Epithelial cell of prostate (primary cell): ENCODE data around the gene TRAPPC2L.
"Not testable (repeated sequence)": the region's sequence is repeated elsewhere in the genome, so short reads cannot be mapped to it uniquely, and the experiment has no call there.

Experiments
- DNase-seq: peaks from one replicate; pipeline ENCODE4 v3.0.0-alpha.2; 2011; ENCODE audit warnings: low read depth, low spot score
- H3K27ac ChIP-seq: fragments of 450-650 bp; 2 replicates; pipeline ENCODE4 v1.5.1; 2017; ENCODE audit warnings: mild to moderate bottlenecking

TRAPPC2L gene

GRCh38 chr16:88817785-88818574 is 38.9 kb upstream of the TRAPPC2L start:
- DNase-seq, result no peak
- no peak overlapping the region for H3K27ac ChIP-seq

GRCh38 chr16:88818575-88818874 is 38.4 kb upstream of the TRAPPC2L start:
- DNase-seq, result no peak
- H3K27ac ChIP-seq, result no peak overlapping the region

GRCh38 chr16:88819126-88819525 is 37.8 kb upstream of the TRAPPC2L start:
- no peak overlapping the region for H3K27ac ChIP-seq
- DNase-seq, result no peak

- DNase-seq, result no peak
- H3K27ac ChIP-seq, result no peak overlapping the region
These were observed 36.4 kb upstream of the TRAPPC2L start for GRCh38 chr16:88820385-88821025.

GRCh38 chr16:88821168-88821850 is 35.6 kb upstream of the TRAPPC2L start:
- DNase-seq, result no peak
- H3K27ac ChIP-seq, result no peak overlapping the region

- no peak overlapping the region for H3K27ac ChIP-seq
- DNase-seq, result no peak
These were observed 34.5 kb upstream of the TRAPPC2L start for GRCh38 chr16:88822281-88823040.

GRCh38 chr16:88823646-88824045 is 33.3 kb upstream of the TRAPPC2L start:
- not testable (repeated sequence) for DNase-seq, H3K27ac ChIP-seq

GRCh38 chr16:88824256-88825077 is 32.5 kb upstream of the TRAPPC2L start:
- DNase-seq, result no peak
- no peak overlapping the region for H3K27ac ChIP-seq

- H3K27ac ChIP-seq, result no peak overlapping the region
- no peak for DNase-seq
These were observed 31.8 kb upstream of the TRAPPC2L start for GRCh38 chr16:88825146-88825545.

- H3K27ac ChIP-seq, result no peak overlapping the region
- DNase-seq, result no peak
These were observed 30.7 kb upstream of the TRAPPC2L start for GRCh38 chr16:88826070-88826840.

- DNase-seq, result no peak
- H3K27ac ChIP-seq, result no peak overlapping the region
These were observed 29.2 kb upstream of the TRAPPC2L start for GRCh38 chr16:88827727-88828126.

GRCh38 chr16:88828711-88829110 is 28.2 kb upstream of the TRAPPC2L start:
- DNase-seq, result no peak

GRCh38 chr16:88830258-88830657 is 26.7 kb upstream of the TRAPPC2L start:
- no peak overlapping the region for H3K27ac ChIP-seq
- no peak for DNase-seq

More at GRCh38 chr16:88828711-88829110, 28.2 kb upstream of the TRAPPC2L start:
- H3K27ac ChIP-seq, result no peak overlapping the region

GRCh38 chr16:88830783-88831182 is 26.1 kb upstream of the TRAPPC2L start:
- DNase-seq, result no peak
- H3K27ac ChIP-seq, result no peak overlapping the region

GRCh38 chr16:88831838-88832237 is 25.1 kb upstream of the TRAPPC2L start:
- no peak overlapping the region for H3K27ac ChIP-seq

GRCh38 chr16:88833086-88833485 is 23.8 kb upstream of the TRAPPC2L start:
- DNase-seq, result no peak
- no peak overlapping the region for H3K27ac ChIP-seq

More at GRCh38 chr16:88831838-88832237, 25.1 kb upstream of the TRAPPC2L start:
- DNase-seq, result no peak

- DNase-seq, result no peak
These were observed 22.3 kb upstream of the TRAPPC2L start for GRCh38 chr16:88834670-88835069.

GRCh38 chr16:88835383-88835782 is 21.5 kb upstream of the TRAPPC2L start:
- DNase-seq, result no peak
- no peak overlapping the region for H3K27ac ChIP-seq

More at GRCh38 chr16:88834670-88835069, 22.3 kb upstream of the TRAPPC2L start:
- no peak overlapping the region for H3K27ac ChIP-seq

GRCh38 chr16:88835818-88836217 is 21.1 kb upstream of the TRAPPC2L start:
- H3K27ac ChIP-seq, result no peak overlapping the region
- no peak for DNase-seq
